Measurements from ENCODE around the gene KCNH8.

The KCNH8 gene

DNA sequence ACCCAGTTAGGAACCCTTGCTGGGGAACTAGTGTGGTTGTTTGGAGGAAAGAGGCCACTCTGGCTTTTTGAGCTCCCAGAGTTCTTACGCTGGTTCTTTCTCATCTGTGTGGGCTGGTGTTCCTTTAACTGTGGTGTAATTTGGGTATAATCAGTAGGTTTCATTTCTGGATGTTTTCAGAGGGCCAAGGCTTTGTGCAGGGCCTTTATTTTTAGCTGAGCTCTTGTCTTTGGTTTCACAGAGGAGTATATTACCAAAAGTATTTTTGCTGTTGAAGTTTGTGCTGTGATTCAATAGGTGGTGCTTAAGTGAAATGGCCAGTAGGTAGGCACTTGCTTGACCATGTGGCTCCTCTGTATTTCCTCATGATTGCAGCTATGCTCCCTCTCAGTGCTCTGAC, 357.9 kb downstream of the KCNH8 start:
- no peaks in the 10 kb centered on the region for H3K36me3 ChIP-seq (ENCODE audit: control insufficient read depth in 2 of 2, insufficient read depth in 2 of 2, low read length in 2 of 2)
- H3K27me3 ChIP-seq (ENCODE audit: control insufficient read depth in 2 of 2, insufficient read depth in 2 of 2, low read length in 2 of 2) = no peaks in the 10 kb centered on the region
- no peak overlapping the region for H3K4me3 ChIP-seq (ENCODE audit: low read length in 2 of 2)
- H3K9ac ChIP-seq (ENCODE audit: low read depth in 1 of 2, low read length in 2 of 2) = no peak overlapping the region
- no peak overlapping the region for H3K27ac ChIP-seq (ENCODE audit: low read depth in 2 of 2, low read length in 2 of 2)
- no peaks in the 10 kb centered on the region for H3K4me1 ChIP-seq (ENCODE audit: control insufficient read depth in 2 of 2, insufficient read depth in 2 of 2, low read length in 2 of 2)
- no peaks in the 10 kb centered on the region for H3K9me3 ChIP-seq (ENCODE audit: control insufficient read depth in 2 of 2, low read length in 2 of 2)

DNA sequence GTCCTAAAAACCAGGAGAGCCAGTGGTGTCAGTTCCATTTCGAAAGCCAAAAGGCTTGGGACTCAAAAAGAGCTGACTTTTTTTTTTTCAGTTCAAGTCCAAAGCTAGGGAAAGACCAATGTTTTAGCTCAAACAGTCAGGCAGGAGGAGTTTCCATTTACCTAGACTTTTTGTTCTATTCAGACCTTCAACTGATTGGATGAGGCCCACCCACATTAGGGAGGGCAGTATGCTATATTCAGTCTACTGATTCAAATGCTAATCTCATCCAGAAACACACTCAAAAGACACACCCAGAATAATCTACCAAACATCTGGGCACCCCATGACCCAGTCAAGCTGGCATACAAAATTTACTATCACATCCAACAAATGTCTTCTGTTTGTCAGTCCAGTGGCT, 374.0 kb downstream of the KCNH8 start:
- no peaks in the 10 kb centered on the region for H3K9me3 ChIP-seq (ENCODE audit: control insufficient read depth in 2 of 2, low read length in 2 of 2)
- no peaks in the 10 kb centered on the region for H3K27me3 ChIP-seq (ENCODE audit: control insufficient read depth in 2 of 2, insufficient read depth in 2 of 2, low read length in 2 of 2)
- H3K4me3 ChIP-seq (ENCODE audit: low read length in 2 of 2) = no peak overlapping the region
- no peaks in the 10 kb centered on the region for H3K36me3 ChIP-seq (ENCODE audit: control insufficient read depth in 2 of 2, insufficient read depth in 2 of 2, low read length in 2 of 2)
- no peak overlapping the region for H3K9ac ChIP-seq (ENCODE audit: low read depth in 1 of 2, low read length in 2 of 2)
- no peaks in the 10 kb centered on the region for H3K4me1 ChIP-seq (ENCODE audit: control insufficient read depth in 2 of 2, insufficient read depth in 2 of 2, low read length in 2 of 2)
- no peak overlapping the region for H3K27ac ChIP-seq (ENCODE audit: low read depth in 2 of 2, low read length in 2 of 2)

- H3K27ac ChIP-seq (ENCODE audit: low read depth in 2 of 2, low read length in 2 of 2) = no peak overlapping the region
Observed at GRCh38 chr3:19526071-19526470, 377.8 kb downstream of the KCNH8 start.

DNA sequence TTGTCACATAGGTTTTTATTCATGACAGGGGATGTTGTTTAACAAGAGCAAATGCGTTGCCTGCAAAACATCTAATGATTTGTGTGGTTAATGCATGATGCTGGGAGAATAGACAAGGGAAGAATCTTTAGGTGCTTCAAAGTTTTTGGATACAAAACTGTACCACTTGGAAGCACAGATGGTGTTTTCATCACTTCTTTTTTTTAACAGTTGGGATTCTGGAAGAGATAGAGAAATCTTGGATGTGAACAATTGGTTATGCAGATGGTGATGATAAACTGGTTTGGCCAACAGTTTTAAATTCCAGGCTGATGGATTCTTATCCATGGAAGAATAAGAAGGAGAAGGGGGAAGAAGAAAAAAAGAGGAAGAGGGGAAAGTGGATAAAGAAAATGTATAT, 379.4 kb downstream of the KCNH8 start:
- no peak overlapping the region for H3K27ac ChIP-seq (ENCODE audit: low read depth in 2 of 2, low read length in 2 of 2)
- H3K27me3 ChIP-seq (ENCODE audit: control insufficient read depth in 2 of 2, insufficient read depth in 2 of 2, low read length in 2 of 2) = no peaks in the 10 kb centered on the region
- no peaks in the 10 kb centered on the region for H3K9me3 ChIP-seq (ENCODE audit: control insufficient read depth in 2 of 2, low read length in 2 of 2)
- H3K9ac ChIP-seq (ENCODE audit: low read depth in 1 of 2, low read length in 2 of 2) = no peak overlapping the region
- H3K4me1 ChIP-seq (ENCODE audit: control insufficient read depth in 2 of 2, insufficient read depth in 2 of 2, low read length in 2 of 2) = no peaks in the 10 kb centered on the region
- H3K4me3 ChIP-seq (ENCODE audit: low read length in 2 of 2) = no peak overlapping the region
- H3K36me3 ChIP-seq (ENCODE audit: control insufficient read depth in 2 of 2, insufficient read depth in 2 of 2, low read length in 2 of 2) = no peaks in the 10 kb centered on the region

More at GRCh38 chr3:19526071-19526470, 377.8 kb downstream of the KCNH8 start:
- Histone ChIP-seq H3K9ac (ENCODE audit: low read depth in 1 of 2, low read length in 2 of 2) (no peak overlapping the region), H3K9me3 (ENCODE audit: control insufficient read depth in 2 of 2, low read length in 2 of 2) (no peaks in the 10 kb centered on the region), H3K4me3 (ENCODE audit: low read length in 2 of 2) (no peak overlapping the region), H3K36me3 (ENCODE audit: control insufficient read depth in 2 of 2, insufficient read depth in 2 of 2, low read length in 2 of 2) (no peaks in the 10 kb centered on the region), H3K4me1 (ENCODE audit: control insufficient read depth in 2 of 2, insufficient read depth in 2 of 2, low read length in 2 of 2) (no peaks in the 10 kb centered on the region), H3K27me3 (ENCODE audit: control insufficient read depth in 2 of 2, insufficient read depth in 2 of 2, low read length in 2 of 2) (no peaks in the 10 kb centered on the region)

GRCh38 chr3:19531426-19531825, 383.1 kb downstream of the KCNH8 start:
- no peak overlapping the region for H3K9ac ChIP-seq (ENCODE audit: low read depth in 1 of 2, low read length in 2 of 2)
- H3K4me3 ChIP-seq (ENCODE audit: low read length in 2 of 2) = no peak overlapping the region
- H3K27me3 ChIP-seq (ENCODE audit: control insufficient read depth in 2 of 2, insufficient read depth in 2 of 2, low read length in 2 of 2) = no peaks in the 10 kb centered on the region
- H3K27ac ChIP-seq (ENCODE audit: low read depth in 2 of 2, low read length in 2 of 2) = no peak overlapping the region
- H3K9me3 ChIP-seq (ENCODE audit: control insufficient read depth in 2 of 2, low read length in 2 of 2) = no peaks in the 10 kb centered on the region
- H3K4me1 ChIP-seq (ENCODE audit: control insufficient read depth in 2 of 2, insufficient read depth in 2 of 2, low read length in 2 of 2) = no peaks in the 10 kb centered on the region
- H3K36me3 ChIP-seq (ENCODE audit: control insufficient read depth in 2 of 2, insufficient read depth in 2 of 2, low read length in 2 of 2) = no peaks in the 10 kb centered on the region

GRCh38 chr3:19539518-19540392, 391.4 kb downstream of the KCNH8 start:
- no peaks in the 10 kb centered on the region for H3K27me3 ChIP-seq (ENCODE audit: control insufficient read depth in 2 of 2, insufficient read depth in 2 of 2, low read length in 2 of 2)
- H3K9ac ChIP-seq (ENCODE audit: low read depth in 1 of 2, low read length in 2 of 2) = no peak overlapping the region
- no peaks in the 10 kb centered on the region for H3K9me3 ChIP-seq (ENCODE audit: control insufficient read depth in 2 of 2, low read length in 2 of 2)
- H3K4me3 ChIP-seq (ENCODE audit: low read length in 2 of 2) = no peak overlapping the region
- peaks cover 0 to 5% of the 10 kb centered on the region in 2 donors for H3K4me1 ChIP-seq (ENCODE audit: control insufficient read depth in 2 of 2, insufficient read depth in 2 of 2, low read length in 2 of 2)
- H3K36me3 ChIP-seq (ENCODE audit: control insufficient read depth in 2 of 2, insufficient read depth in 2 of 2, low read length in 2 of 2) = no peaks in the 10 kb centered on the region
- no peak overlapping the region for H3K27ac ChIP-seq (ENCODE audit: low read depth in 2 of 2, low read length in 2 of 2)

DNA sequence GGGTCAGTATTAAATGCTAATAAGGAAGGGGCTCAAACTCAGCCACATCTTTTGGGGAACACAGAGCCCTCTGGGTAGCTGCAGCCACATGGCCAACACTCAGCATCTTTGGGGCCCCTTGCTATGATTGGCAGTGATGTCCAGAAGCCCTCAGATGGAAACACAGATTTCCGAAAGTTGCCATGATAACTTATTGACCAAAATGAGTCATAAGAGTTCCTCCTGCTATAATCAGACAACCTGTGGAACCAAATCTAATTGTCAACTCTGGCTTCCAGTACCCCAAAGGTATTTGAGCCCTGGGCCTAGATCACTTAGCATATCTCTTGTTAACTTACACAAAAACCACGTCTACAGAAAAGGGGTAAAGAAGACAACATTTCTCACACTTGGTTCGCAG, 392.2 kb downstream of the KCNH8 start:
- no peak overlapping the region for H3K9ac ChIP-seq (ENCODE audit: low read depth in 1 of 2, low read length in 2 of 2)
- no peaks in the 10 kb centered on the region for H3K36me3 ChIP-seq (ENCODE audit: control insufficient read depth in 2 of 2, insufficient read depth in 2 of 2, low read length in 2 of 2)
- peaks cover 0 to 5% of the 10 kb centered on the region in 2 donors for H3K4me1 ChIP-seq (ENCODE audit: control insufficient read depth in 2 of 2, insufficient read depth in 2 of 2, low read length in 2 of 2)
- no peak overlapping the region for H3K27ac ChIP-seq (ENCODE audit: low read depth in 2 of 2, low read length in 2 of 2)
- H3K4me3 ChIP-seq (ENCODE audit: low read length in 2 of 2) = no peak overlapping the region
- H3K27me3 ChIP-seq (ENCODE audit: control insufficient read depth in 2 of 2, insufficient read depth in 2 of 2, low read length in 2 of 2) = no peaks in the 10 kb centered on the region
- H3K9me3 ChIP-seq (ENCODE audit: control insufficient read depth in 2 of 2, low read length in 2 of 2) = no peaks in the 10 kb centered on the region

DNA sequence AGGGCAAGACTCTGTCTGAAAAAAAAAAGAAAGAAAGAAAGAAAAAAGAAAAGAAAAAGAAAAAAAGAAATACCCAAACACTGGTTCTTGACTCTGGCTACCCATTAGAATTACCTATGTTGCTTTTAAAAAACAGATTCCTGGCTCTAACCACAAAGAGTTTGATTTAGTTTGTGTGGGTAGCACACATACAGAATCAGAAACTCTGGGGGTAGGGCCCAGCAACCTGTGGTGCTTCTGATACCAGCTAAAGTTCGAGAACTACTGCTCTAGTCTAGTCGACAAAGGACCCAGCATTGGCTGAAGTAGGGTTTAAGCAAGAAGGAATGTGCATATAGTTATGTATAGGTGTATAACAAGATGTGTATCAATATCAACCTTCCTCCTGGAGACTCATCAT, 393.0 kb downstream of the KCNH8 start:
- no peaks in the 10 kb centered on the region for H3K36me3 ChIP-seq (ENCODE audit: control insufficient read depth in 2 of 2, insufficient read depth in 2 of 2, low read length in 2 of 2)
- H3K4me3 ChIP-seq (ENCODE audit: low read length in 2 of 2) = no peak overlapping the region
- H3K9me3 ChIP-seq (ENCODE audit: control insufficient read depth in 2 of 2, low read length in 2 of 2) = no peaks in the 10 kb centered on the region
- no peak overlapping the region for H3K27ac ChIP-seq (ENCODE audit: low read depth in 2 of 2, low read length in 2 of 2)
- no peaks in the 10 kb centered on the region for H3K27me3 ChIP-seq (ENCODE audit: control insufficient read depth in 2 of 2, insufficient read depth in 2 of 2, low read length in 2 of 2)
- H3K9ac ChIP-seq (ENCODE audit: low read depth in 1 of 2, low read length in 2 of 2) = no peak overlapping the region
- H3K4me1 ChIP-seq (ENCODE audit: control insufficient read depth in 2 of 2, insufficient read depth in 2 of 2, low read length in 2 of 2) = peaks cover 0 to 5% of the 10 kb centered on the region in 2 donors

DNA sequence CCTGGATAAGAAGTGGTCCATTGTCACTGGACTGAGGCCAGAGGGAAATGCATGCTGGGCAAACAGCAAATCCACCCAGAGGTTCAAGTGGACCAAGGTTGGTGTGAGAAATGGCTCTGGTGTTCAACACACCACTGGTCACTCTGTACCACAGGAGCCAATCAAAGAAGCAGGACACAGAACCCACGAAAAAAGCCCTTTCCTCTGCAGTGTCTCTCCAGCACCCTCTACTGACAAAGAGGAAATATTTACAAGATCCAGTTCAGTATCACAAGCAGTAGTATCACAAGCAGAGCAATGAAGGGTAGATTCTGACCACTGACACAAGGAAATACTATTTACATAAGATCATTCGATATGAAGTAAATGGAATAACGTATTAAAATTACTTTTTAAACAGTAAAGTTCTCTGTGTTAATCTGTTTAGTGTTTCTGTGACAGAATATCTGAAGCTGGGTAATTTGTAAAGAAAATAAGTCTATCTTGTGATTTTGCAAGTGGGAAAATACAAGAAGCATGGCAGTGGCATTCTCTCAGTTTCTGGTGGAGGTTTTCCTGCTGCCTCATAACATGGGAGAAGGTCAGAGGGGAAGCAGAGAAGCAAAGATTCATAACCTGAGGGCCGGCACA, 395.0 kb downstream of the KCNH8 start:
- H3K4me1 ChIP-seq (ENCODE audit: control insufficient read depth in 2 of 2, insufficient read depth in 2 of 2, low read length in 2 of 2) = peaks cover 7 to 9% of the 10 kb centered on the region in 2 donors

GRCh38 chr3:19547665-19548464, 399.6 kb downstream of the KCNH8 start:
- Histone ChIP-seq H3K27ac (ENCODE audit: low read depth in 2 of 2, low read length in 2 of 2) (no peak overlapping the region), H3K4me1 (ENCODE audit: control insufficient read depth in 2 of 2, insufficient read depth in 2 of 2, low read length in 2 of 2) (peaks cover 4 to 7% of the 10 kb centered on the region in 2 donors), H3K9ac (ENCODE audit: low read depth in 1 of 2, low read length in 2 of 2) (no peak overlapping the region), H3K9me3 (ENCODE audit: control insufficient read depth in 2 of 2, low read length in 2 of 2) (no peaks in the 10 kb centered on the region), H3K27me3 (ENCODE audit: control insufficient read depth in 2 of 2, insufficient read depth in 2 of 2, low read length in 2 of 2) (no peaks in the 10 kb centered on the region), H3K36me3 (ENCODE audit: control insufficient read depth in 2 of 2, insufficient read depth in 2 of 2, low read length in 2 of 2) (no peaks in the 10 kb centered on the region), H3K4me3 (ENCODE audit: low read length in 2 of 2) (no peak overlapping the region)

More for the DNA sequence above, 395.0 kb downstream of the KCNH8 start:
- Histone ChIP-seq H3K4me3 (ENCODE audit: low read length in 2 of 2) (no peak overlapping the region), H3K9me3 (ENCODE audit: control insufficient read depth in 2 of 2, low read length in 2 of 2) (no peaks in the 10 kb centered on the region), H3K36me3 (ENCODE audit: control insufficient read depth in 2 of 2, insufficient read depth in 2 of 2, low read length in 2 of 2) (no peaks in the 10 kb centered on the region), H3K27ac (ENCODE audit: low read depth in 2 of 2, low read length in 2 of 2) (no peak overlapping the region), H3K9ac (ENCODE audit: low read depth in 1 of 2, low read length in 2 of 2) (no peak overlapping the region), H3K27me3 (ENCODE audit: control insufficient read depth in 2 of 2, insufficient read depth in 2 of 2, low read length in 2 of 2) (no peaks in the 10 kb centered on the region)
